Hematopoietic multipotent progenitor cell treated with erythropoietin and hydrocortisone succinate and interleukin-3 and kit ligand, for 15 days (in vitro differentiated cells): ENCODE results near the gene FIGN.

Experiments used
- DNase-seq: peaks from one replicate; pipeline ENCODE4 v3.0.0-alpha.2; 2015; ENCODE audit warnings: low spot score

Gene FIGN

DNA sequence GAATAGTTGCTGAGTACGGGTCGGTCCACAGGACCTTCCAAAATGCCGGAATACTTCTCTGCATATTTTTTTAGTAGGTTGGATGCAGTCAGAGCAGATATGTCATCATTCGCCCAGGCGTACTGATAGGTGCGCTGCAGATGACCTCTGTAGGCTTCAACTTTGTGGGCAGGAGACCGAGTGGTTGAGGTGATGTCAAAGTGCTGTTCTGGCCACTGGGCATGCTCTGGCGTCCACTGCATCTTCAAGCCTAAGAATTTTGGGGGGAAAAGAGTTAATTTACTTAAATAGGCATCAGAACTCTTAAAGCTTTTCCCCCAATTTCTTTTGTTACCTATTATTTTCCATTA lies 124.3 kb downstream of the FIGN start:
- no peak for DNase-seq

DNA sequence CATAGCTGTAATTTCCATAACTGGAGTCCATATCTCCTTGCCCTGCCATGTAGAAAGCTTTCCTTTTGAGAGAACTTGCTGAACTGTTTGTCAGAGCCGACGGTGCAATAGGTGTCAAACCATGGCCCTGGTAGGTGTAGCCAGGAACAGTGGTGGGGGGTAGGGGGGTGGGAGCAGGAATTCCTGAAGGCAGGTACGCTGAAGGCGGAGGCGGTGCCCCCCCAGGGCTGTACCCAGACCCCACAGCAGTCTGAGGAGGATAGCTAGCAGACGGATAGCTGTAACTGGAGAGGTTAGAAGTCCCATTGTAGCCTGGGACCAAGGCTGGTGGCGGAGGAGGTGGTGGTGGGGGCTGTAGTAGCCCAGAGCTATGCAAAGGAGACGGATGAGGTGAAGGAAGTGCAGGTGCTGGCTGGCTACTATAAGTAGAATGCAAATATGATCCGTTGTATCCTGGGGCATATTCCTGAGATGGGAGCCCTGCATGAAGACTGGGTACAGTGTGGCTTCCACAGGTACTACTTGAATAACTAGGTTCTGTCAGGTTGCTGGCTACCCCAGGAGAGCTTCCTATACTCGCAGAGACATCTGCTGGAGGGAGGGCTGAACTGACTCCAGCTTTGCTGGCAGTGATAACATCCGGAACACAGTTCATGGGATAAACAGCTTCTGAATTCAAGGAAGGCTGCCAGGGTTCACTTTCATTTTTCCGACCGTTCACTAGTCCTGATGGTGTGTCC lies 124.8 kb downstream of the FIGN start:
- no peak for DNase-seq

DNA sequence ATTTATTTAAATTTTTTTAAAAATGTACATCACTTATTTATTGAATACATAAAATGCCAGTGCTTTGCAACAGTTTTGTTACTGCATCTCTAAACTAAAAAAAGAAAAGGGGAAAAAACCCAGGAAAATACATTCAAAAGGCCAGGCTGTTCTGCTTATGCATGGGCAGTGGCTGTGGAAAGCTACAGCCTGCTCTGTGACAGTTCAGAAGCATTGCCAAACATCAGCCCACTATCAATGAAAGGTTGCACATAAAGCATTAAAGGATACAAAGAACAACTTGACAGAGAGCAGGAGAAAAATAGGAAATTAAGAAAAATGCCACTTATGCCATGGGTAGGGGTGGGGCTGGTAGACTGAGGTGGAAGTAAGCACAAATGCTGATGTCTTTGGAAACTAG lies 128.2 kb downstream of the FIGN start:
- no peak for DNase-seq

DNA sequence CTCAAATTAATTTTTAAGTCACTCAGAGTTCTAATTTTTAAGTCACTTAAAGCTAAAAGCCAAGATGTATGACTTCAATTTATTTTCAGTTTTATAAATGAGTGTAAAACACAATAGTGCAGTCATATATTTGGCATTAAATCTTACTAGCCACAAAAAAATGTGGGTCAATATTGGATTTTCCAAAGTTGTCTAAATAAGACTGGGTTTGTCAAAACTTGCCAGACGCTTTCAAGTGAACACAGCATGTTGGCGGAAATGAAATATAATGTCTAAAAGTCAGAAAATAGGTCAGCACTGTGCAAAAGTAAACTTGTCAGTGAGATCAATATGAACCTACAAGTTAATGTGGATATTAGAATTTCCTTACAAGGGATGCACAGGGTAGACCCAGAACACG lies 128.9 kb downstream of the FIGN start:
- DNase-seq: no peak

DNA sequence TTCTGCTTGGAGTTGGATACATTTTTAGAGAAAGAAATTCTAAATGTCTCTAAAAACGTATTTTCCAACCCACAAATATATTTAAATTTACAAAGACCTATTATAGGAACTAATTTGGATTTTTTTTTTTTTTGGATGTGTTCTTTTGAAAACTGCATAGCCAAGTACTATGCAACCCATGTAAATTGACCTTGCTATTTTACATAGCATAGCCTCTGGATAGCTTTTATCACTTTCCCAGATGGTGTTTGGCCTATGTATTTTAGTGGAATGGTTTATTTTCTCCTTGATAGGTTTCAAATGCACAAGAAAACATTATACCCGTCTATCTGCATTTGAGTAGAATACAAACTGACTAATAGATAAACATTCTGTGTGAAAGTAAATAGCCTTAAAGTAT lies 130.0 kb downstream of the FIGN start:
- no peak for DNase-seq

DNA sequence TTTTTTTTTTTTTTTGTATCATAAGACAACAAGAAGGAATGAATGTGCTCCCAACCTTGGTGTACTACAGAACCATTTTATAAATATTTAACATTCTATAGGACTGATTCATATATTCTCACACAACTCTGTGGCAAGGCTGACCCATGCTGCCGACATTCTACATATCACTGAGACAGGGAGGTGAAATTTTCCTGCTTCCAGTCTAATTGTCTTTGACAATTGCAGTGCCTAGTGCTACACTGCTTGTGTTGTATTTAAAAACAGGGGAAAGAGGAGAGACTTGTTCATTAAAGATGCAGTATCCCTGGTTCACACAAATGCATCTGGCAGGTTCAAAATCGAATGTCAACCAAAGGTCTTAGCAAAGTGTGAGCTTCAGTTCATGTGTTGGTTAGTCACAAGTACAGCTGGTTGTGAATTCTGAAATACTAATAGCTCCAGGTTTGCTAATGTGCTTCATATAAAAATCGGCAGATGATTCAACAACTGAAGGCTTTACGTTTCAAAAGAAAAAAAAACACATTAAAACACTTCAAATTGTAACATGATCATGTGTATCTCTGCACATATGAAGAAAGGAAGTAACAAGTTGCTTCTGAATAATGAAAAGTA lies 130.8 kb downstream of the FIGN start:
- DNase-seq: no peak

DNA sequence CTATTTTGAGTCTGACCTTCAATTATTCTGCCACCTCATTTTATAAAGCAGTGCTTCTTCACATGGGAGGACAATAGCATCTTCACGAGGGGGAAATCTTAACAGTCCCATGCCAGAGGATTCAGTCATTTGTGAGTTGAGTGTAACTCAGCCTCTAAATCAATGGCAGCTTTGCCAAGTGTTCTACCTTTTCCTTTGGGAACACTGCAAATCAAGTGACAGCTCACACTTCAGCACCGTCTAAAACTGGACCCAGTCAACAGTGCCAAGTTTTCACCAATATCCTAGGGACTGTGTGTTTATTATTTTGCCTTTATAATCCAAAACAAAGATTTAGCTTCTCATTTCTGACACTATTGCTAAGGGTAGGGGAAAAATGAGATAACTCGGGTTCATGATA lies 133.6 kb downstream of the FIGN start:
- no peak for DNase-seq

DNA sequence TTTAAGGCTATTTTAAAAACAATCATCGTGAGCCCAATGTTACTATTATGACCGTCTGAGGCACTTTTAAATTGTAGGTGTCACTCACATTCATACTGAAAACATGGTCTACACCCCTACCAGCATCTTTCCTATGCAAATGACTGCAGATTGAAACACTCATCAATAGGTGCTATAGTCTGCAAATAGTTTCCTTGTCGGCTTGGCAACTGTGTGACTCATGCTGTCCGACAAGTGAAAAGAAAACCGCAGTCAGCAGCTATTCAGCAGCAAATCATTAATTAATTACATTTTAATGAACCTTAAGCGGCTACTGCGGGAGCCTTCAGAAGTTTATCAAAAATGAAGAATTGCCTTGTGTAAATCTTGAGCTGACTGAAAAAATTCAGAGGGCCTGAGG lies 134.4 kb downstream of the FIGN start:
- no peak for DNase-seq

DNA sequence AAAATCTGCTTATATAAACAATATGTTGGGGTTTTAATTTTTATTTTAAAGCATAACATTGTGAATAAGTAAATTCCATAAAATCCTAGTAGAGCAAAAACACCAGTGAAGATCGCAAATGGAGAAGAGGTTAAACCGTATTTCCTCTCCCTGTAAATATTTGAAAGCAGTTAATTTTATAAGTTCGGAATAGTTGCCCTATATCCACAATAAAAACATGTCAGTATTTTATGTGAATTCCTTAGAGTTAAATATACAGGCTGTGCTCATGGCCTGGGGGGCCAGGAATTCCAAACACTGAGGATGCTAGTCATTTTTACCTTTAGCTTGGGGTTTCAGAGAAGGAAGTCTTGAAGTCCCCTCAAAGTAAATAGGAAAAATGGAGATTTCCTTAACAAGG lies 135.0 kb downstream of the FIGN start:
- DNase-seq: no peak

DNA sequence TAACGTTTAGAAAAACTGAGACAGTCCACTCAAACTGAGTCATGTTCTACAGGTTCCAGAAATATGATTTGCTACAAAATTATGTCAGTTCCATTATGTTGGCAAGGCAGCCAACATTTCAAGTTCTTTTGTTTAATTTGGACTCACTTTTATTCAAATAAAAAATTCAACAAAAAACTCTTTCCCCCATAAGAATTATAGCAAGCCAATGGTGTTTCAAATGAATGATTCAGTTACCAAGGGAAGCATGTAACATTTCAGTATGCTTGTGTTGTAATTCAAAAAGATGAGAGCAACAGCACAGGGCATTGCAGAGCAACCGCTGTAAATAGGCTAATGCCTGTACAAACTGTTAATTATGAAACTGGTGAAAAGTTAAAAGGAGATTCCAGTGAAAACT lies 140.8 kb downstream of the FIGN start:
- DNase-seq: no peak

DNA sequence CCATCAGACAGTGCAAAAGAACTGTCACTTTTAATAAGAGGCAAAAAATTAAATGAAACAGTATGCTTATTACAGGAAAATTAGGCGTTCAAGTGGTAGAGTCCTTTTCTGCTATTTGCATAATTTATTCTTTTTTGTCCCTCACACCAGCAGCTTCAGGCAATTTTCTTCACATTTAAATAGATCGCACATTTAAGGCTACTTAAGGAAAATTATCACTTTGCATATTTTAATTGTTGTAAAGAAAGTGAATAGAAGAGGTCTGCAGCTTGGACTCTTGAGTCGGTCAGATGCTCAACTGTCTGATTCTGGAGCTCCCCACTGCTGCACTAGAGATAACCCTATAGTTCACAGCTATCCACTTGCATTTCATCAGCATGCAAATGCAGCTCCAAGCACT lies 141.3 kb downstream of the FIGN start:
- no peak for DNase-seq

DNA sequence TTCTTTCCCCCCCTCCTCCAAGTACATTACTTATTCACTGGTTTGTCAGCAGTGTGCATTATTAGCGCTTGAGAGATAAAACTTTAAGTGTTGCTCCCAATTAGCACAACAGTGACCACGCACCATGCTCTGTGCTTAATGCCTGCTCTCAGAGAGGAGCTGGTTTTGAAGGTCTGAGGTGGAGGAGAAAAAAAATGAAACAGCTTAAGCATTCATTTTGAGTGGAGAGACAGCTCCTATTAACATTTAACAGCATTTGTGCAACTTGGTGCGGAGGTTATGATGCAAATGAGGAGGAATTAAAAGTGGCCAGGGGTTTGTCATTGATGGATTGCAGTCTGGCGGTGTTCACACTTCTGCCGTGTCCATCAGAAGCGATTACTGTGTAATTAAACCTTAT lies 141.8 kb downstream of the FIGN start:
- no peak for DNase-seq

DNA sequence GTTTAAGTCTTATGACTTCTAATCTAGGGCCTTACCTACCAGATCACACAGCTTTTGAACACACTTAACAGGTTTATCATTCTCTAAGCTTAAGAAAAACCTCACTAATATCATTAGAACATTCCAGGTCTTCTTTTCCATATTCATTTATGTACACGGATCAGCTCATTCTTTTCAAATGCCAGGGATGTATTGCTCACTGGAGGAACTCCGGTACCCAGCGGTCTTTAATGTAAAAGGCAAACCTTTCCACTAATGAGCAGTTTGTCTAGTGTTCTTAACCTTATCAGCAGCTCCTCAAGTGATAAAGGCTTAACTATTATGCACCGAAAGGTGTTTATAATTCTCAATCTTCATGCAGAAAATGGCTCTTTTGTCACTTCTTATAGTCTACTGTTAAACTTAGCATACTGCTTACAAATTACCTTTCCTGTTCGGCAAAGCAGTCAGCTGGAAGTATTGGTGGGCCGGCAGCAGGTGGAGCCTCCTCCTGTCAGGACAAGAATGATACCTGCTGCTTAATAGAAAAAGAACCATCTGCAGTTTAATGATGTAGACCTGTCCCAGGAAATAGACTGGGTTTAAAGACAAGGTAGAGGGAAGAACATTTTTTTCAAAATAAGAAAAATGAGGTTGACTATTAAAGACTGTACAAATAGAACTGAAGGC lies 142.7 kb downstream of the FIGN start:
- DNase-seq: no peak

DNA sequence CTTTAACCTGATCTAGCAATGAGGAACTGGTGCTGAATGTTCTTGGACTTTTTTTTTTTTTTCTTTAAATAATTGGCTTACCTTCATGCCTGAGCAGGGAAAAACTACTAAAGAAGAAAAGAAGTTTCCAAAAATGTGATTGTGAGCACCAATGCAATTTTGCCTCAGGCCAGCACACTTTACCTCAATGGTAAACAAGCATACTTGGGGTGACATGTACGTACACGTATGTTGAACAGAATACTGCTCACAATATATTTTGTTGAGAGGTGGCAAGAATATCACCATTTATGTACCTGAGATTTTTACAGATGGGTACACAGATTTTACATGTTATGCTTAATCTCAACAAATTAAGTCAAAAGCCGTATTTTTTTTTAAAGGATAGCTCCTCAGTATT lies 144.3 kb downstream of the FIGN start:
- DNase-seq: no peak

DNA sequence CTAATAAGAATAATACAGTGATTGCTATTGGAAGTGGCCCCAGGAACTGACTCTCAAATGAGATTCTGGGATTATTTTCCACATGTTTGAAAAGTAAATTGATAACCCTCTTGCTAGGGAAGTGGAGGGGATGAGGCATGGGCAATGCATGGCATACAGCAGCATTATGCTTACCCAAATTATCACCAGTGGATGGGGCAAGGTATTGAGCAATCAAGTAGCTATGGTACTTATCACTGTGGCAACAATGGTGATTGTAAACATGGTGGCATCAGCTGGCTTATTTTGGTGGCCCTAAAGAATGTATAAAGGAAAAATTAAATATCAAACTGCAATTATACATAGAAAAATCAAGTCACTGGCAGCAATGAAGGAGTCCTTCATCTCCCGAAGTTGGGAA lies 155.1 kb downstream of the FIGN start:
- no peak for DNase-seq

DNA sequence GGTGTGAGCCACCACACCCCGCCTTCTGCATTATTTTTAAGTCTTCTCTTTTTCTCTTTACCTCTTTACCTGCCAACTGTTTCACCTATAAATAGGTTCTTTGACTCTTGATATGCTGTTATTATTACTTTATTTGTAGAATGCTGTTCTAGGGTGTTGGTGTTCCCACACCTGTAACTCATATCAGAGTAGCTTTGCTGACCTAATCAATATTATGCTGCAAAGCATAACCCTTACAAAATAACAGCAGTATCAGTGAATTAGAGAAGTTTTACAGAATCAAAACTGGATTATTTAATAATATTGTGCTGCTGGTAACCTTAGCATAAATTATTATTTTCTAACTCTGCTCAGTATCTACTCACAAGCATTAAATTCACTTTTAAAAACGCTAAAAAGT lies 161.5 kb downstream of the FIGN start:
- no peak for DNase-seq

DNA sequence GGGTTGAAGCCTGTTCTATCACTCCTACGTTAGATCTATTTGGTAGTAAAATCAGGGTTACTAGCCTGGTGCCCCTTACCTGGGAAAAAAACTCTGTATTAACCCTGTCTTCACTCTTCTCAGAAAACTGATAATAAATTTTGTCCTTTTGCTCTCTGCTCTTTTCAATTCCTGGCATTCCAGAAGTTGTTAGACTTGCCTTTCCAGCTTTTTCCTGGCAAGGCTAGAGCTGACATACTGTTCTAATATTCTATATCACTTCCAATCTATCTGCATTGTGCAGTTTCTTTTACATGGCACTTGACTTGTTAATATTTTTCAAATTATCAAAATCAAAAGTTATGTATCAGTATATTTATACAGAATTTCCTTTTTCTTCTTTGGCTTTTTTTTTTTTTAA lies 162.2 kb downstream of the FIGN start:
- DNase-seq: no peak

DNA sequence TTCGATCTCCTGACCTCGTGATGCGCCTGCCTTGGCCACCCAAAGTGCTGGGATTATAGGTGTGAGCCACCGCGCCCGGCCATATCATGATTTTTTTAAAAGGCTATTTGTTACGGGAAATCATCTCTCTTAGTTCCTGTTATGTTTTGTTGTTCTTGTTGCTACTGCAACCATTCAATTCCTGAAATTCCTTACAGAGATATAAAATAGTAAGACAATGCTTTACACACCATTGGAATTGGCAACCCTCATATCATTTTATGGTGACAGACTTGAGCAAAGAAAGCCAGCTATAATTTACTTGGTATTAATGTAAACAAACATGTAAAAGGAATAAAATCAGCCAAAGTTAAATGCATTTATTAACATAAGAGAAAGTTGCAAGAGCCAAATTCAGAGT lies 163.0 kb downstream of the FIGN start:
- no peak for DNase-seq

DNA sequence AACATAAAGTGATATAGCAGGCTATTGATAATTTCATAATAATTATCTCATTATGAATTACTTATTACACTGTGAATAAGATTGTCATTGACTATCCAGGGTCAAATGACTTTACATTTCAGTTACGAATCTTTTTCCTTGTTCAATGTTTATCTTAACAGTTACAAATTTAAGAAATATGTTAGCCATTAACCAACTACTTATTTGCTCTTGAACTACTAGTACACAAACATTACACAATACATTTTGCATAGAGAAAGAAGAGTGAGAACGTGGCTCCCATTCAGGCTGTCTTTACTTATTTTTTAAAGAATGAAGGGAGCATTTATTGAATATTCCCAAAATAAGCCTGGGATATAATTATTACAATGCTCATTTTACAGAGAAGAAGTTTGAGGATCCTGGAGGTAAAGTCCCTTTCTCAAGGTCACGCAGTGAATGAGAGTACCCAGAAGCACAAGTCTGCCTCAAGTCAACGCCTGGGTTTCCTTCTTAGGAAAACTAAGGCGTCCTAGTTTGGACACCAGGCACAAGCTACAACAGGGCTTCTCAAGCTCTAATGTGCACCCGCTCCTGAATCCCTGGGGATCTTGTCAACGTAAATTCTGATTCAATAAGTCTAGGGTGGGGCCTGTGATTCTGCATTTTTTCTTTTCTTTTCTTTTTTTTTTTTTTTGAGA lies 164.2 kb downstream of the FIGN start:
- DNase-seq: no peak

DNA sequence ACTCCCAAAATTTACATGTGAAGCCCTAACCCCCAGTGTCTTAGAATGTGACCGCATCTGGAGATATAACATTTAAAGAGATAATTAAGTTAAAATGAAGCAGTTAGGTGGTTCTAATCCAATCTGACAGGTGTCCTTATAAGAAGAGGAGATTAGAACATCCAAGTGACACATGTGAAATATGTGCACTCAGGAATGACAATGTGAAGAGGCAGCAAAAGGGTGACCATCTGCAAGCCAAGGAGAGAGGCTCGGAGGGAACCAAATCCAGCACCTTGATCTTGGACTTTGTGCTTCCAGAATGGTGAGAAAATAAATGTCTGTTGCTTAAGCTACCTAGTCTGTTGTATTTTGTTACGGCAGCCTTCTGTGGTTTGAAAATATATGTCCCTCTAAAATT lies 165.4 kb downstream of the FIGN start:
- DNase-seq: no peak

DNA sequence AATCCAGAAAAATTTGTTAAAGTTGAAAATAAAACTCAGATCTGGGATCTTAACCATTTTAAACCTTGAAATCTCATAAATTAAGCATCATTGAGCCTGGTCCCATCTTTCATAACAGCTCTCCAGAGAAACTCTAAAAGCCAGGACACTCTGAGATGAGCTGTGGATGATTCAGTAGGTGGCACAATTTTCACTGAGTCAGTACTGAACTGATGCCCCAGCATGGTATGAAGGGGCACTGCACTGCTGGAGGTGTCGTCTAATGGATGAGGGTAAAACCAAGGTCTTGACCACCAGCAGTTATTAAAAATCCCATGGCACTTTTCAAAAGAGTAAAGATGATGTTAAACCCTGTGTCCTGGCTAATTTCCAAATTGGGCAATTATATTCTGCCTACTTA lies 170.6 kb downstream of the FIGN start:
- no peak for DNase-seq

DNA sequence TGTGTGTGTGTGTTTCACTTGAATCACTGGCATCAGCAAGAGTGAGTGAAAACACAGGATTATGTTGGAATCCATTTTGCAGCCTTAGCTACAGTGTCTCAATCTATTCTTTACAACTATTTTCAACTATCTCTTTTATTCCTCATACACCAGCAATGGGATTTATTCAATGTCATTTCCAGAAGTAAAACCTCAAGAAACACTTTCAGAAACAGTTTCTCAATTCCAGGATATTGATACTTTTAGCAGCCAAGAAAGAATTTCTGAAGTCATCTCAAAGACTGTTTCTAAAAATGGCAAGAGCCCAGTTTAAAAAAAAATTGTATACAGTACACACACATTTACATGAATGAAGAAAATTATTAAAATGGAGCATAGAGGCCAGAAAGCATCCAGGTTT lies 171.6 kb downstream of the FIGN start:
- DNase-seq: no peak

DNA sequence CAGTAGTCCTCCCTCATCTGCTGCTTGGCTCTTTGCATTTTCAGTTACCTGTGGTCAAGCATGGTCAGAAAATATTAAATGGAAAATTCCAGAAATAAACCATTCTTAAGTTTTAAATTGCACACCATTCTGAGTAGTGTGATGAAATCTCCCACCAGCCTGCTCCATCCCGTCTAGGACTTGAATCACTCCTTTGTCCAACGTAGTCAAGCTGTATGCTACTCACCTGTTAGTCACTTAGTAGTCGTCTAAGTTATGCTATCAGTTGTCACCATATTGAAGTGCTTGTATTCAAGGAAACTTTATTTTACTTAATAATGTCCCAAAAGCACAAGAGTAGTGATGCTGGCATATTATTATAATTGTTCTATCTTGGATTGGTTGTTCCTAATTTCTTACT lies 172.5 kb downstream of the FIGN start:
- DNase-seq: no peak
